Cardiac muscle cell (in vitro differentiated cells and primary cell): ENCODE measurements around the gene DUSP6. TPM values are rescaled to one million over a fixed set of nuclear protein-coding genes. Genes with fewer than 3 reads are reported as not detected.
A peak's percentile ranks its signal among the peaks of the same experiment; 100 is the strongest.

Experiments
- DNase-seq, 2 donors: peaks; one replicate each; pipeline versions ENCODE4 v3.0.0 to v3.0.0-alpha.2; 2010 to 2017; ENCODE audit warnings: low read depth in 1 of 2, low spot score in 1 of 2
- H3K27ac ChIP-seq: fragments of 200-600 bp; sonication (generic); 2 replicates; pipeline ENCODE4 v1.5.1; 2016
- H3K27me3 ChIP-seq: fragments of 200-600 bp; sonication (generic); 2 replicates; pipeline ENCODE4 v1.6.0; 2016; ENCODE audit warnings: control low read depth
- H3K36me3 ChIP-seq: fragments of 200-600 bp; sonication (generic); 2 replicates; pipeline ENCODE4 v1.5.1; 2016; ENCODE audit warnings: control low read depth
- H3K4me1 ChIP-seq: fragments of 200-600 bp; sonication (generic); 2 replicates; pipeline ENCODE4 v1.8.1; 2017; ENCODE audit warnings: low read depth, mild to moderate bottlenecking, mixed run types
- H3K4me3 ChIP-seq: fragments of 200-600 bp; sonication (generic); 2 replicates; pipeline ENCODE4 v1.5.1; 2016; ENCODE audit warnings: mild to moderate bottlenecking
- H3K9me3 ChIP-seq: fragments of 200-600 bp; sonication (generic); 2 replicates; pipeline ENCODE4 v1.5.1; 2017; ENCODE audit warnings: low read depth, mild to moderate bottlenecking, control low read depth
- polyA plus RNA-seq: library from polyadenylated mRNA; unstranded; fragments of >200 nt; fragmentation: Nextera tagmentation; extraction: Ambion mirVana; gene quantifications from 2 replicates; pipeline ENCODE4 v1.2.1, GENCODE V29; 2016
- total RNA-seq: library from RNA; depleted of rRNA; stranded (reverse); fragments of >200 nt; gene quantifications from 2 replicates; pipeline ENCODE4 v1.2.3, GENCODE V29; 2016
- TF ChIP-seq, protein P1 (sequence below): IDR thresholded peaks from 2 replicates; pipeline ENCODE4 v1.5.1; 2012; ENCODE audit warnings: low read depth, mild to moderate bottlenecking, low read length

Gene DUSP6, protein sequence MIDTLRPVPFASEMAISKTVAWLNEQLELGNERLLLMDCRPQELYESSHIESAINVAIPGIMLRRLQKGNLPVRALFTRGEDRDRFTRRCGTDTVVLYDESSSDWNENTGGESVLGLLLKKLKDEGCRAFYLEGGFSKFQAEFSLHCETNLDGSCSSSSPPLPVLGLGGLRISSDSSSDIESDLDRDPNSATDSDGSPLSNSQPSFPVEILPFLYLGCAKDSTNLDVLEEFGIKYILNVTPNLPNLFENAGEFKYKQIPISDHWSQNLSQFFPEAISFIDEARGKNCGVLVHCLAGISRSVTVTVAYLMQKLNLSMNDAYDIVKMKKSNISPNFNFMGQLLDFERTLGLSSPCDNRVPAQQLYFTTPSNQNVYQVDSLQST
- total RNA-seq (200 and 260 TPM in 2 replicates), polyA plus RNA-seq (177 and 191 TPM in 2 replicates)

DNA sequence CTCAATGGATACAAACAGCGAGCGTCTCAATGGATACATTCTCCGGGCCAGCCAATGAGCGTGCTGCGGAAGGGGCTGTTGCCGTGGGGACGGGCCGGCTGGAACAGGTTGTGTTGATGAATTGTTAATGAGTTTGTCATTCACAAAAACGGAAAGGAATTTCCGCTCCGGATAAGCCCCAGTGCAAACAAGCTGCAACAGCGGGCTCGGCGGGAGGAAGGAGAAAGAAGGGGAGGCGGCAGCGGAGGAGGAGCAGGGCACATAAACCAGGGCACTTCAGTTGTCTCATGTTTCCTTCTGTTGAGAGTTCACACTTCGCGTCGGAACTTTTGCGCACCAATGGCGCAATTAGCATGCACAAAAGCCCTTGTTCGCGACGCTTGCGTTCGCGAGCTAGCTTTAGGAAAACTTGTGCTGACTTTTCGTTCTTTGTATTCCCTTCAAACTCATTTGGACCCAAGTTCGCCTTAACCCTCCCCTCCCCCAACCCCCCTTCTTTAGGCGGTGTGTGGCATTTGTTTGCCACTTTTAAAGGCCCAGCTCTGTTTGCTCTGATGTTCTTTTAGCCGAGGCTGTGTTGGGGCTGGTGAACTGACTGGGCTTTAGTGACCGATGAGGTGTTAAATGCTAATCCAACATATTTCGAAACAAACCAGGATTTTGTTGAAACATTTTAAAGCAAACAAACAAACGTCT is at the start of gene DUSP6:
DUSP6 (minus strand) TSS at position 10 of the 696 bp plus-strand sequence. CDS start 462 bp downstream, outside the sequence.
- TF ChIP-seq, protein P1, sequence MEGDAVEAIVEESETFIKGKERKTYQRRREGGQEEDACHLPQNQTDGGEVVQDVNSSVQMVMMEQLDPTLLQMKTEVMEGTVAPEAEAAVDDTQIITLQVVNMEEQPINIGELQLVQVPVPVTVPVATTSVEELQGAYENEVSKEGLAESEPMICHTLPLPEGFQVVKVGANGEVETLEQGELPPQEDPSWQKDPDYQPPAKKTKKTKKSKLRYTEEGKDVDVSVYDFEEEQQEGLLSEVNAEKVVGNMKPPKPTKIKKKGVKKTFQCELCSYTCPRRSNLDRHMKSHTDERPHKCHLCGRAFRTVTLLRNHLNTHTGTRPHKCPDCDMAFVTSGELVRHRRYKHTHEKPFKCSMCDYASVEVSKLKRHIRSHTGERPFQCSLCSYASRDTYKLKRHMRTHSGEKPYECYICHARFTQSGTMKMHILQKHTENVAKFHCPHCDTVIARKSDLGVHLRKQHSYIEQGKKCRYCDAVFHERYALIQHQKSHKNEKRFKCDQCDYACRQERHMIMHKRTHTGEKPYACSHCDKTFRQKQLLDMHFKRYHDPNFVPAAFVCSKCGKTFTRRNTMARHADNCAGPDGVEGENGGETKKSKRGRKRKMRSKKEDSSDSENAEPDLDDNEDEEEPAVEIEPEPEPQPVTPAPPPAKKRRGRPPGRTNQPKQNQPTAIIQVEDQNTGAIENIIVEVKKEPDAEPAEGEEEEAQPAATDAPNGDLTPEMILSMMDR, result no peak
- Histone ChIP-seq H3K4me3 (peak within 1 kb of the TSS; percentile 81), H3K9me3 (no peaks in the 10 kb centered on the region), H3K27ac (peak within 1 kb of the TSS; percentile 94), H3K27me3 (no peaks in the 10 kb centered on the region), H3K4me1 (peaks cover 39% of the 10 kb centered on the region), H3K36me3 (peaks cover 16% of the 10 kb centered on the region)
- peak; percentile 97 to 100 for DNase-seq

DNA sequence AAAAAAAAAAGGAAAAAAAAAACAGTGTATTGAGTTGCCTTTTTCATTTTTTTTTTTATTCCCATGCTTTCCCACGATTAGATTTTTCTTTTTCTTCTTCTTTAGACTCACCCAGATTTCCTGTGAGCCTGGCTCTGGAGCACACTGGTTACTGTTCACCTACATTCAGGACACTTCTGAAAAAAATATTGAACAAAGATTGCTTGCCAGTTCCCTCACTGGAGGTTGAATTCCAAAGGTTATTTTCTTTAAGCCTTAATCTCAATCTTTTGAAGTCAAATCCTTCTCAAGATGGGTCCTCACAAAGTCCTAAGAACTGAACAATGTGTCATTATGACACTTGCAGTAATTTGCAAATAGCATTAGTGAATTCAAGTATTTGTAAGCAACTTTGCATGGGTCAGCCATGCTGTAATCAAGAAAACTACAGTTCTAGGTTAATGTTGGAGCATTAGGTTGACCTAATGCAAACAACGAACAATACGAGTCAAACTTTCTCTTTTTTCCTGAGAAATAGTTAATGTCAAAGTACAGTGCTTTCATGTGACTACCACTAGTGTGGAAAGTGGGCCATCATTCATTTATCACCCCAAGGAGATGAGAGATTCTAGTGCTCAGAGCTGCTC is 49.2 kb upstream of the DUSP6 start:
- DNase-seq, result no peak
- H3K4me3 ChIP-seq, result no peak overlapping the region

DNA sequence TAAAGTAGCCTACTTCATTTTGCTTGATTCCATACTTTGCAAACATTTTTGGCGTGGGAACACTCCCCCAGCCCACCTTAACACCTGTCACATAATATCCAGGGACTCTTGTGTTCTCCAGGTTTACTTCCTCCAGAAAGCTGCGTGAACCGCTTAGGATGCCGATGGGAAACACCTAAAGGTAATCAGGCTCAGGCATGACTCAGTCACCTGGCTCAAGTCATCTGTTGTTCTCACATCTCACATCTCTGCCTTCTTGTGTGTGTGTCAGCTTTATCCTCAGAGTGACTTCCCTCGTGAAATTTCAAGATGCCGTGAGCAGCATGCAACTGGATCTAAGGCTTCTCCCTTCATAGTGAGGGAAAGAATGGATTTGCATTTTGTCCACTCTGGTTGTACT is 48.1 kb upstream of the DUSP6 start:
- TF ChIP-seq, protein P1, result no peak
- DNase-seq, result no peak
- no peak overlapping the region for H3K27ac ChIP-seq
- H3K9me3 ChIP-seq, result no peaks in the 10 kb centered on the region
- H3K36me3 ChIP-seq, result no peaks in the 10 kb centered on the region
- no peak overlapping the region for H3K4me3 ChIP-seq
- H3K27me3 ChIP-seq, result no peaks in the 10 kb centered on the region
- peaks cover 5% of the 10 kb centered on the region for H3K4me1 ChIP-seq

More for the DNA sequence above, 49.2 kb upstream of the DUSP6 start:
- no peaks in the 10 kb centered on the region for H3K27me3 ChIP-seq
- H3K9me3 ChIP-seq, result no peaks in the 10 kb centered on the region
- no peak overlapping the region for H3K27ac ChIP-seq
- peaks cover 5% of the 10 kb centered on the region for H3K4me1 ChIP-seq
- TF ChIP-seq, protein P1, result no peak
- H3K36me3 ChIP-seq, result no peaks in the 10 kb centered on the region

DNA sequence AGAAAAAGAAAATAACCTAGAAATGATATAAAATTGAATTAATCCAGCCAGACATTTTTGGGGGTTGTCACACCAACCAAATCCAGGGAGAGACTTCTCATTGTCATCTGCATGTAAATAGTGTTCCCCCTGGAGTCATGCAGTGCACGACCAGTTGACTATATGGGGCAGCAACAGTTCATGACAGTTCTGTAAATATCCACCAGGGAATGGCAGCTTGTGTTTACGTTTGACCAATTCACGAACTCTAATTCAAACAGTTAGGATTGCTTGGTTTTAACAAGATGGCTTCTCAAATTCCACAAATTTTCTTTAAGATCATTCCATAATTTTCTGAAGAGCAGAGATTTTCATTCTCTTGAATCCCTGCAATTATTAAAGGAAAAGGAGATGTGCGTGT is 43.4 kb upstream of the DUSP6 start:
- Histone ChIP-seq H3K4me3 (no peak overlapping the region), H3K9me3 (no peaks in the 10 kb centered on the region), H3K27me3 (no peaks in the 10 kb centered on the region), H3K4me1 (peaks cover 27% of the 10 kb centered on the region), H3K27ac (no peak overlapping the region), H3K36me3 (no peaks in the 10 kb centered on the region)
- no peak for DNase-seq
- TF ChIP-seq, protein P1, result no peak

DNA sequence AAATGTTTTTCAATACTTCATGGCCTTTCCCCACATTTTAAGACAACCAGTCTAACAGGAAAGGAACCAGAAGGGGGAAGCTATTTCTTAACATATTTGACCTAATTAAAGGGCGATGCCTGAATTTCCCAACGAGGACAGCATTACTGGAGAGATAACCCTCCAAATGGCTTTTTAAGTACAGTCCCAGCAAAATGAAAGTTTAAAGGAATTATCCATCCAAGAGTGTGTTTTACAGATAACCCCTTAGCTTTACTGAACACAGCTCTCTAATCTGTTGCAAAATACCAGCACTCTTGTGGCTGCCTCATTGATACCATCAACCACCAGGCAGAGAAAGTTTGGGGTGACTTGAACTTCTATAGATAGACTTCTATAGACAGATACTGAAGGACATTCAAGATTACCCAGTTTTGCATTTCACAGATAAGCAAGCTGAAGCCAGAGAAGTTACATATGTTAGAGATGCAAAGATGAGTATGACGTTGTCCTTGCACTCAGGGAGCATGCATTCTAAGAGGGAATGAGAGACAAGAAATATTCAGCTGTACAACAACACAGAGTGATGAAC is 41.3 kb upstream of the DUSP6 start:
- Histone ChIP-seq H3K4me3 (no peak overlapping the region), H3K9me3 (no peaks in the 10 kb centered on the region), H3K36me3 (no peaks in the 10 kb centered on the region), H3K4me1 (peaks cover 43% of the 10 kb centered on the region), H3K27me3 (no peaks in the 10 kb centered on the region), H3K27ac (peak overlapping the region; percentile 75)
- TF ChIP-seq, protein P1, result no peak
- DNase-seq, result peak in 1 of 2 donors; percentile 63
